Left lung (tissue), 10 donors: ENCODE measurements around the gene NIN. TPM values are rescaled to one million over a fixed set of nuclear protein-coding genes. Genes with fewer than 3 reads are reported as not detected.
A peak's percentile ranks its signal among the peaks of the same experiment; 100 is the strongest.

ENCODE experiments used
- ATAC-seq: fragments of 200-7000 bp; cut with Tn5 transposase; one replicate; pipeline ENCODE4 v1.9.1; 2020; ENCODE audit warnings: moderate library complexity
- DNase-seq, 4 donors: peaks; one replicate each; pipeline ENCODE4 v3.0.0-alpha.2; 2013 to 2020
- H3K27ac ChIP-seq, 2 donors: fragments of 200-600 bp; sonication (generic) in 1 of 2; one replicate each; pipeline versions ENCODE4 v1.5.0 to v1.8.0; 2020 to 2021
- H3K27me3 ChIP-seq, 2 donors: fragments of 200-600 bp; sonication (generic) in 1 of 2; one replicate each; pipeline versions ENCODE4 v1.5.0 to v1.8.0; 2020 to 2021
- H3K36me3 ChIP-seq, 2 donors: fragments of 200-600 bp; sonication (generic) in 1 of 2; one replicate each; pipeline versions ENCODE4 v1.5.0 to v1.8.0; 2020 to 2021
- H3K4me1 ChIP-seq, 2 donors: fragments of 200-600 bp; one replicate each; pipeline ENCODE4 v1.8.0; 2021
- H3K4me3 ChIP-seq, 2 donors: fragments of 200-600 bp; sonication (generic) in 1 of 2; one replicate each; pipeline versions ENCODE4 v1.5.0 to v1.8.0; 2020 to 2021; ENCODE audit warnings: mild to moderate bottlenecking in 1 of 2
- H3K9me3 ChIP-seq, 2 donors: fragments of 200-600 bp; sonication (generic) in 1 of 2; one replicate each; pipeline versions ENCODE4 v1.5.0 to v1.8.0; 2020 to 2021
- CTCF ChIP-seq, 2 donors: fragments of 200-600 bp; sonication (generic) in 1 of 2; IDR thresholded peaks; one replicate each; pipeline versions ENCODE4 v1.5.0 to v1.8.0; 2021; ENCODE audit warnings: antibody characterized with exemption in 2 of 2
- intact Hi-C, 2 donors: fragments of 100-400 bp; cut with DNase I; formaldehyde crosslinking; loops; one replicate each; pipeline versions ENCODE4 v1.11.2 to v1.14.2; 2022
- polyA plus RNA-seq, 6 donors: library from polyadenylated mRNA; unstranded; fragments of 120-200 nt; gene quantifications; one replicate each; pipeline ENCODE4 v1.2.1, GENCODE V29; 2013; ENCODE audit not compliant: insufficient read length in 6 of 6
- total RNA-seq, 2 donors: library from RNA; stranded (reverse); fragmentation: NEBNext Ultra II Directional; extraction: Animal tissue kit (Norgen Biotek cat#: 25700); gene quantifications; one replicate each; pipeline ENCODE4 v1.2.1, GENCODE V29; 2021
- donor health status: DM: no; HTN: yes; CAD: no.
- donor health status: DM: no; HTN: no; CAD: no.

Gene NIN
- total and polyA plus RNA-seq, 8 donors = 25.2 to 49.6 (median 29.5) TPM

- TF ChIP-seq CTCF (IDR thresholded peaks at IDR 0.05) = no peak
- Histone ChIP-seq H3K36me3 (no peaks in the 10 kb centered on the region), H3K9me3 (no peaks in the 10 kb centered on the region), H3K27me3 (no peaks in the 10 kb centered on the region), H3K27ac (peak overlapping the region in 1 of 2 donors; percentile 93), H3K4me3 (peak overlapping the region; percentile 73 to 87), H3K4me1 (peaks cover 0 to 30% of the 10 kb centered on the region in 2 donors)
- DNase-seq = no peak
- intact Hi-C loops = no loop called here
- ATAC-seq = no peak
Measured at GRCh38 chr14:50829489-50830043, 1.4 kb downstream of the NIN start.

DNA sequence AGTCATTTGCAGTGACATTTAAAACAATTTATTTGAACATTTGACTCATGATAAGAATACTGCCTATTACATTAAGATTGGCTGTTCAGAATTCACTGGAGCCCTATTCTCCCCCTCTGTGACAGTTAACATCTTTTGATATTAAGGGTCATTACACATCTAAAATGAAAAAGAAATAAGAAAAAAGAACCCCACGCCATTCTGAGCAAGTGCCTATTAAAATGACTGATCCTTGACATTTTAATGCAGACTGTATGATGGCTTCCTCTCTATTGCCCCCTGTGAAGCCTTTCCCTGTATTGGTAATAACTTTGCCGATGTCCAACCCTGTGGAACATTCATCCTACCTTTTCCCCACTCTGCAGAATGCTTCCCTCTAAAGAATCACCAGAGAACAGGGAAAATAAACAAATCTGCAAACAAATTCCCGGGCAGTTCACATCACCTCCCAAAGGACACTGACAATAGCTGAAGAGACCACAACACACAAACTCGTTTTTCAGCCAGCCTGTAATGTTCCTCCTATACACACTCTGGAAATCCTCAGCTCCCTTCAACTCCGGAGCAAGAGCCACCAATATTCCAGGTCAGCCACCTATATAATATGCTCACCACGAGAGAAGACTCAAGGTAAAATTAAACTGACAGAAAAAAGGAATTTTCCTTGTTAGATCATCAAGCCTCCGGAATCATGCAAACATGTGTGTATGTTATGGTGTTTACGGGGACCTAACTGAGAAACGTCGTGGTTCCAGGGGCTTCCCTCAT is 2.1 kb downstream of the NIN start:
- Histone ChIP-seq H3K4me3 (peak overlapping the region in 1 of 2 donors; percentile 87), H3K27ac (peak overlapping the region in 1 of 2 donors; percentile 93), H3K9me3 (no peaks in the 10 kb centered on the region), H3K4me1 (peaks cover 0 to 36% of the 10 kb centered on the region in 2 donors), H3K27me3 (no peaks in the 10 kb centered on the region), H3K36me3 (no peaks in the 10 kb centered on the region)
- DNase-seq (no peak), ATAC-seq (no peak)
- intact Hi-C loops = no loop called here
- no peak for TF ChIP-seq CTCF (IDR thresholded peaks at IDR 0.05)

DNA sequence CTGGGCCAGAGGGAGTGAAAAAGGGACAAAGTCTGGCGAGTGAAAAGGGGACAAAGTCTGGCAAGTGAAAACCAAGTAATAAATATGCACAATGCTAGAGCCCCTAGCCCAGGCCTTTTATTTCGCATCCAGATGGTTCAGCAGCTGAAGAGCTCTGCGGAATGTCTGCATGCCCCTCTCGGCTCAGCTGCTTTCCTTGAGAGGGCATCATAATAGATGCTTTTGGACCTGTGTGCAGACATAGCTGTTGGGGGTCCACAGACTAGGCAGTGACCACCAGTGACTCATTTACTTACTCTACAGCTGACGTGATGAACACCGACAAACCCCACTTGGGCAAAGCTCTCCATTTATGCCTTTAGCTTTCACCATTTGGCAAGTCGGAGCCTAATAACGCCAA is 4.3 kb downstream of the NIN start:
- Histone ChIP-seq H3K27ac (no peak overlapping the region), H3K36me3 (no peaks in the 10 kb centered on the region), H3K9me3 (no peaks in the 10 kb centered on the region), H3K4me3 (no peak overlapping the region), H3K27me3 (no peaks in the 10 kb centered on the region), H3K4me1 (peaks cover 0 to 55% of the 10 kb centered on the region in 2 donors)
- DNase-seq (no peak), ATAC-seq (no peak)
- intact Hi-C loops = no loop called here
- no peak for TF ChIP-seq CTCF (IDR thresholded peaks at IDR 0.05)

DNA sequence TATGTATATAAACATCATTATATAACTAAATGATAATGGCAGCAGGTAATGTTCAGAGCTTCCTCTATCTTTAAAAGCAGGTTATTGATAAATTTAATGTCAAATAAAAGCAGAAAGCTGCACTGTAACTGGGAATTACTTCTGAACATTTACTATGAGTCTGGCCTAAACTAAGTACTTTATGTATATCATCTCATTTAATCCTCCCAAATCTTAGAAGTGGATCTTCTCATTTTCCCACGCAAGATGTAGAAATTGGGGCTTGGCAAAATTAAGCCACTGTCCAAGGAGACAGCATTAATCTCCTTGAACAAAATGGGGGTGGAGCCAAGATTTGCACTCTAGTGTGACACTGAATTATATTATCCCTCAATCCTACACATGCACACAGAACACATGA is 5.7 kb downstream of the NIN start:
- Histone ChIP-seq H3K4me3 (no peak overlapping the region), H3K9me3 (no peaks in the 10 kb centered on the region), H3K27me3 (no peaks in the 10 kb centered on the region), H3K36me3 (no peaks in the 10 kb centered on the region), H3K4me1 (peaks cover 0 to 67% of the 10 kb centered on the region in 2 donors), H3K27ac (no peak overlapping the region)
- no peak for DNase-seq
- ATAC-seq = no peak
- intact Hi-C loops = no loop called here
- TF ChIP-seq CTCF (IDR thresholded peaks at IDR 0.05) = no peak

GRCh38 chr14:50823762-50824636 is 7.0 kb downstream of the NIN start:
- Histone ChIP-seq H3K27ac (peak overlapping the region in 1 of 2 donors; percentile 86), H3K27me3 (no peaks in the 10 kb centered on the region), H3K9me3 (no peaks in the 10 kb centered on the region), H3K36me3 (no peaks in the 10 kb centered on the region), H3K4me1 (peaks cover 0 to 68% of the 10 kb centered on the region in 2 donors), H3K4me3 (no peak overlapping the region)
- TF ChIP-seq CTCF (IDR thresholded peaks at IDR 0.05) = no peak
- DNase-seq (no peak), ATAC-seq (peak; percentile 25)
- intact Hi-C loops = no loop called here
